Nephron progenitor cell (in vitro differentiated cells): ENCODE data around the gene LAMB2.

Experiments used
- DNase-seq: peaks from one replicate; pipeline ENCODE4 v3.0.0; 2021
- H3K27ac Mint-ChIP-seq: 2 replicates; pipeline ENCODE4 v1.8.0; 2021; ENCODE audit warnings: mild to moderate bottlenecking, moderate library complexity, mixed read lengths
- H3K27me3 Mint-ChIP-seq: 2 replicates; pipeline ENCODE4 v1.8.0; 2021; ENCODE audit warnings: mild to moderate bottlenecking, low read depth, mixed read lengths; ENCODE audit not compliant: poor library complexity
- H3K36me3 Mint-ChIP-seq: 2 replicates; pipeline ENCODE4 v1.8.0; 2021; ENCODE audit warnings: low read depth, mixed read lengths
- H3K4me1 Mint-ChIP-seq: 2 replicates; pipeline ENCODE4 v1.8.0; 2021; ENCODE audit warnings: mixed read lengths
- H3K4me3 Mint-ChIP-seq: 2 replicates; pipeline ENCODE4 v1.8.0; 2021; ENCODE audit warnings: mild to moderate bottlenecking, moderate library complexity, mixed read lengths
- H3K9me3 Mint-ChIP-seq: 2 replicates; pipeline ENCODE4 v1.8.0; 2021; ENCODE audit warnings: mild to moderate bottlenecking, moderate library complexity, mixed read lengths
- TF ChIP-seq, protein P1 (sequence below): fragments of 200-600 bp; sonication (generic); IDR thresholded peaks from 2 replicates; pipeline ENCODE4 v1.5.0; 2021; ENCODE audit warnings: antibody characterized with exemption

LAMB2 gene

DNA sequence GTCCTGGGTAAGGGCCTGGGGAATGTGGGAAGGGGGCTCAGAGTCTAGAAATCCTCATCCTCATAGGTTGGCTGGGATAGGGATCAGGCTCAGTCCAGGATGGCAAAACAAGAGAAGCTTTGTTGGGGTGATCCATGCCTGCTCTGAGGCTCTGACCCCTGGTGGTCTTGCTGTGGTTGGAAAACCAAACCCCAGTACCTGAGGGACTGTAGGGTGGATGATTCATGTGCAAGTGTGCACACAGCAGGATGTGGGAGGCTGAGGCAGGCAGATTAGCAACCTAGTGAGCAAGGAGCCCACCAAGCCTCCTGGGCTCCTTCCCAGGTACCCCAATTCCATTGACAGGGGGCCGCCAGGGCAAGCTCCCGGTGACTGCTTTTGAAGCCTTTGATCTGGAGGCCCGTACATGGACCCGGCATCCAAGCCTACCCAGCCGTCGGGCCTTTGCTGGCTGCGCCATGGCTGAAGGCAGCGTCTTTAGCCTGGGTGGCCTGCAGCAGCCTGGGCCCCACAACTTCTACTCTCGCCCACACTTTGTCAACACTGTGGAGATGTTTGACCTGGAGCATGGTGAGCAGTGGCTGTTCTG is 41.6 kb upstream of the LAMB2 start:
- Mint-ChIP-seq H3K36me3 (peaks cover 6% of the 10 kb centered on the region), H3K4me3 (peak overlapping the region; percentile 73), H3K27me3 (peaks cover 3% of the 10 kb centered on the region), H3K9me3 (no peaks in the 10 kb centered on the region), H3K27ac (peak overlapping the region; percentile 98), H3K4me1 (peaks cover 57% of the 10 kb centered on the region)
- no peak for DNase-seq
- TF ChIP-seq, protein P1, sequence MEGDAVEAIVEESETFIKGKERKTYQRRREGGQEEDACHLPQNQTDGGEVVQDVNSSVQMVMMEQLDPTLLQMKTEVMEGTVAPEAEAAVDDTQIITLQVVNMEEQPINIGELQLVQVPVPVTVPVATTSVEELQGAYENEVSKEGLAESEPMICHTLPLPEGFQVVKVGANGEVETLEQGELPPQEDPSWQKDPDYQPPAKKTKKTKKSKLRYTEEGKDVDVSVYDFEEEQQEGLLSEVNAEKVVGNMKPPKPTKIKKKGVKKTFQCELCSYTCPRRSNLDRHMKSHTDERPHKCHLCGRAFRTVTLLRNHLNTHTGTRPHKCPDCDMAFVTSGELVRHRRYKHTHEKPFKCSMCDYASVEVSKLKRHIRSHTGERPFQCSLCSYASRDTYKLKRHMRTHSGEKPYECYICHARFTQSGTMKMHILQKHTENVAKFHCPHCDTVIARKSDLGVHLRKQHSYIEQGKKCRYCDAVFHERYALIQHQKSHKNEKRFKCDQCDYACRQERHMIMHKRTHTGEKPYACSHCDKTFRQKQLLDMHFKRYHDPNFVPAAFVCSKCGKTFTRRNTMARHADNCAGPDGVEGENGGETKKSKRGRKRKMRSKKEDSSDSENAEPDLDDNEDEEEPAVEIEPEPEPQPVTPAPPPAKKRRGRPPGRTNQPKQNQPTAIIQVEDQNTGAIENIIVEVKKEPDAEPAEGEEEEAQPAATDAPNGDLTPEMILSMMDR, result no peak

DNA sequence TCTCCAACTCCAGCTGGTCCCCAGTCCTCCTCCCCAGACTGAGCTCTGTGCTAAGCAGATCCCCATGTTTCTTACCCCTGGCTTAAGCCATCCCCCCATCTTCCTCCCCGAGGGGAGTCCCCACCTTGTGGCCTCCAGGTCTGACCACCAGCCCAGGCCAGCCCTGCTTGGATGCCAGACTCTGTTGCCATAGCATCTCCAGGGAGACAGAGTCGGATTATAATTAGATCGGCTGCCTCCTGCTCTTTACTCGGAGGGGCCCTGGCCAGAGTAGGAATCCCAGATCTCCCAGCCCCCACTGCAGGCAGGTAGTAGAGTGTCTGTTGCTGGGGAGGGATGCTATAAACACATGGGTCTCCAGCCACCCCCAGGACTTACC is 40.9 kb upstream of the LAMB2 start:
- Mint-ChIP-seq H3K36me3 (peaks cover 6% of the 10 kb centered on the region), H3K4me3 (peak overlapping the region; percentile 73), H3K9me3 (no peaks in the 10 kb centered on the region), H3K27ac (peak overlapping the region; percentile 98), H3K27me3 (peaks cover 4% of the 10 kb centered on the region), H3K4me1 (peaks cover 57% of the 10 kb centered on the region)
- TF ChIP-seq, protein P1, result no peak
- DNase-seq, result peak; percentile 23

DNA sequence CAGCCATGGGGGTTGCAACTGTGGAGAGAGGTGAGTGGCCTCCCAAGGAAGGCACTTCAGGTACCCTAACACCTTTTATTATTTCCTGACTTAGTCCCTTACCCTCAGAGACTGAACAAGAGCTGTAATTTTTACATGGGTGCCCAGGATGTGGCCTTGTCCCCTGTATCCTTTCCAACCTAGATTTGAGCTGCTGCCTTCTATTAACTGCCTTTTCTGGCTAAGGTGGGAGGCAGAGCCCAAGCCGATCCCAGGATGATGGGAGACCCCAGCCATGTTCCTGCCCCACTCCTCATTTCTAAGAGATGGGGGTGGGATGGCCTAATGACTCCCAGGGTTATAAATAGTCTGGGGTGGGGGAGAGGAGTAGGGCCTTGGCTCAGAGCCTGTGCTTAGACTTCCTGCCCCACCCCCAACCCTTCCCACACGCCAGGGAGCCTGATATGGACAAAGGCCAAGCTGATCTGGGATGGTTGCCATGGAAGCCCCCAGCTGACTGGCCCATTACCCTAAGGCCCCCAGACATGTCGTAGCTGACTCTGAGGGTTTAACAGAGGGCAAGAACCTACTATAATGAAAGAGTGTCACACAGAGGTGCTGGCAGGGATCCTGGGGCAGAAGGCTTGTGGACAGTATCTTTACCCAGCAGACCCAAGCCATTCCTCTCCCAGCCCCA is 40.4 kb upstream of the LAMB2 start:
- Mint-ChIP-seq H3K27me3 (peaks cover 7% of the 10 kb centered on the region), H3K27ac (peak overlapping the region; percentile 98), H3K9me3 (no peaks in the 10 kb centered on the region), H3K4me1 (peaks cover 57% of the 10 kb centered on the region), H3K4me3 (peak overlapping the region; percentile 91), H3K36me3 (peaks cover 6% of the 10 kb centered on the region)
- TF ChIP-seq, protein P1, result no peak
- peak; percentile 64 for DNase-seq

DNA sequence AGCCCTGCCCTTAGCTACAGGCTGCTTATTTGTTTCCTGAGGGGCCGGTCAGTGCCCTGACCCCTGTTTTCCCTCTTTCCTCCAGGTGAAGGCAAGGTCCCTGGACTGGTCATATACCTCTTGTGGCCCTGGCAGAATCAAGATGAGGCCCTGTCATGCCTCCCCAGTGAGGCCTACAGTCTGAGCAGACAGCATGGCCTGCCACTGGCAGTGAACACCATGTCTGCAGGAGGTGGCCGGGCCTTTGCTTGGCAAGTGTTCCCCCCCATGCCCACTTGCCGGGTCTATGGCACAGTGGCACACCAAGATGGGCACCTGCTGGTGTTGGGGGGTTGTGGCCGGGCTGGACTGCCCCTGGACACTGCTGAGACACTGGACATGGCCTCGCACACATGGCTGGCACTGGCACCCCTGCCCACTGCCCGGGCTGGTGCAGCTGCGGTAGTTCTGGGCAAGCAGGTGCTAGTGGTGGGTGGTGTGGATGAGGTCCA is 39.7 kb upstream of the LAMB2 start:
- peak overlapping the region; percentile 29 for H3K27ac Mint-ChIP-seq
- H3K36me3 Mint-ChIP-seq, result peaks cover 6% of the 10 kb centered on the region
- TF ChIP-seq, protein P1, result no peak
- no peak for DNase-seq
- H3K4me1 Mint-ChIP-seq, result peaks cover 57% of the 10 kb centered on the region
- peaks cover 12% of the 10 kb centered on the region for H3K27me3 Mint-ChIP-seq
- H3K4me3 Mint-ChIP-seq, result peak overlapping the region; percentile 91
- H3K9me3 Mint-ChIP-seq, result no peaks in the 10 kb centered on the region

DNA sequence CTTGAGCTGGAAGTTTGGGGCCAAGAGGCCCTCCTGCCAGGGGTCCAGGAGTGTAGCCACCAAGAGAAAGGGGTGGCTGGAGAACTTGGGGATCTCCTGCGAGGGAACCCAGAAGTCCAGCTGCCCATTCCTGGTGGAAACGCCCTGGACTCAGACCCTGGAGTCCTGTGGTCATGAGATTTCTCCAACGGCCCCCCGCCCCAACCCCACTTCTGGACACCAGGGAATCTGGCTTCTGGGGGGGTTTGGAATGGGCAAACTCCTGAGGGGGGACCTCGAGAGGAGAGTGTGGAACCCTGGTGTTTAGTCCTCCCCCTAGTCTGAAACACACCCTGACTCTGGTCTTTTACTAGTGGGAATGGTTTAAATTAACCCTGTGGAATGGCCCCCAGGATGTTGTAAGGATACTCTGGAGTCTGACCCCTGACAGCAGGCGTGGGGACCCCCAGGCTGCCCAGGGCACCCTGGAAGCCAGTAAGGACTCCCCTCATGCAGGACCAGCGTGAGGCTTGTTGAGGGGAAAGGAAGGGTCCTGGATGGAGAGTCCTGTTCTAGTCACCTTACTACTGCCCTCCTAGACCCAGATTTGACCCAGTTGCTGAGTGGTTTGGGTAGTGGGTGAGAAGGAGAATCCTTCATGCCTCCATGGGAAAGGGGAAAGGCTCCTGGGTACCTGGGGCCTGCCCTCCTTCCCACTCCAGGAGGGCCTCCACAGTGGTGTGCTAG is 39.1 kb upstream of the LAMB2 start:
- TF ChIP-seq, protein P1, result no peak
- Mint-ChIP-seq H3K9me3 (no peaks in the 10 kb centered on the region), H3K4me3 (peak overlapping the region; percentile 91), H3K27ac (peak overlapping the region; percentile 84), H3K27me3 (peaks cover 14% of the 10 kb centered on the region), H3K36me3 (peaks cover 6% of the 10 kb centered on the region), H3K4me1 (peaks cover 57% of the 10 kb centered on the region)
- DNase-seq, result no peak
